HCT116 (cell line): ENCODE measurements around the gene SGMS1. TPM values are rescaled to one million over a fixed set of nuclear protein-coding genes. Genes with fewer than 3 reads are reported as not detected.

Experiments used
- ATAC-seq: fragments of 200-7000 bp; cut with Tn5 transposase; 2 replicates; pipeline ENCODE4 v1.9.1; 2020; ENCODE audit warnings: mild to moderate bottlenecking, moderate library complexity
- BruUV-seq: library from RNA; stranded (reverse); fragments of 400-500 nt; replicated peaks from 2 replicates; lab custom pipeline; 2021; lab: Mats Ljungman, UMichigan
- CTCF ChIA-PET: fragments of 300-600 bp; sonication (Branson Sonifier 250); formaldehyde crosslinking; loops from one replicate; lab custom pipeline; 2021; ENCODE audit warnings: antibody characterized with exemption; lab: Charles Lee
- POLR2A ChIA-PET: fragments of 300-600, 350-600 bp; sonication (Branson Sonifier 250); formaldehyde crosslinking; loops from one replicate; lab custom pipeline; 2021; ENCODE audit warnings: antibody characterized with exemption; lab: Charles Lee
- RAD21 ChIA-PET, 2 experiments: fragments of 300-600 bp; sonication (Branson Sonifier 250); formaldehyde crosslinking; loops; one replicate each; lab custom pipeline; 2023; ENCODE audit warnings: low total read pairs in 2 of 2; ENCODE audit not compliant: uncharacterized antibody in 2 of 2, unreplicated experiment in 2 of 2, low non-redundant PET in 1 of 2; lab: Charles Lee
- DNase-seq: peaks from one replicate; pipeline ENCODE4 v3.0.0-alpha.2; 2010; ENCODE audit warnings: low read depth, low spot score
- H2AFZ ChIP-seq: fragments of 200-600 bp; shearing (Covaris generic), sonication (generic); 2 replicates; pipeline ENCODE4 v1.6.1; 2017; ENCODE audit warnings: low read depth, mixed run types, mixed read lengths, antibody characterized with exemption, low read length; ENCODE audit not compliant: poor library complexity, severe bottlenecking
- H3K27ac ChIP-seq: 2 replicates; pipeline ENCODE4 v1.5.1; 2012; ENCODE audit warnings: low read depth, low read length
- H3K27me3 ChIP-seq: fragments of 200-600 bp; sonication (generic); 2 replicates; pipeline ENCODE4 v1.6.1; 2016; ENCODE audit warnings: mixed run types, low read length, mixed read lengths; ENCODE audit not compliant: insufficient read depth
- H3K36me3 ChIP-seq, 2 experiments: fragments of 200-500 bp in 1 of 2; fragments of 200-600 bp in 1 of 2; sonication (Bioruptor generic) in 1 of 2; sonication (generic) in 1 of 2; 2 replicates each; pipeline versions ENCODE4 v1.5.1 to v1.6.1; 2014 to 2016; ENCODE audit warnings: low read length in 2 of 2, inconsistent platforms in 1 of 2, mixed read lengths in 1 of 2, mixed run types in 1 of 2; ENCODE audit not compliant: insufficient read depth in 2 of 2, control insufficient read depth in 1 of 2
- H3K4me1 ChIP-seq, 2 experiments: fragments of 200-600 bp in 1 of 2; sonication (generic) in 1 of 2; 2 replicates each; pipeline versions ENCODE4 v1.5.1 to v1.6.1; 2012 to 2017; ENCODE audit warnings: low read length in 2 of 2, inconsistent platforms in 1 of 2, mild to moderate bottlenecking in 1 of 2, mixed read lengths in 1 of 2, mixed run types in 1 of 2, moderate library complexity in 1 of 2; ENCODE audit not compliant: insufficient read depth in 2 of 2, control insufficient read depth in 1 of 2
- H3K4me2 ChIP-seq: fragments of 200-600 bp; sonication (generic); 2 replicates; pipeline ENCODE4 v1.6.1; 2017; ENCODE audit warnings: mixed run types, low read length, mixed read lengths
- H3K4me3 ChIP-seq, 2 experiments: fragments of 200-600 bp in 1 of 2; sonication (generic) in 1 of 2; replicated peaks in 1 of 2; 2 replicates each; pipeline ENCODE4 v1.5.1; 2011 to 2016; ENCODE audit warnings: low read length in 2 of 2, control low read depth in 1 of 2, low read depth in 1 of 2, mild to moderate bottlenecking in 1 of 2, mixed read lengths in 1 of 2, mixed run types in 1 of 2
- H3K79me2 ChIP-seq: fragments of 200-600 bp; sonication (generic); 2 replicates; pipeline ENCODE4 v1.6.1; 2017; ENCODE audit warnings: mild to moderate bottlenecking, mixed run types, low read length, moderate library complexity, mixed read lengths; ENCODE audit not compliant: insufficient read depth
- H3K9ac ChIP-seq: fragments of 200-600 bp; sonication (generic); 2 replicates; pipeline ENCODE4 v1.6.1; 2016; ENCODE audit warnings: low read length, mixed read lengths
- H3K9me2 ChIP-seq: fragments of 200-600 bp; sonication (generic), shearing (Covaris generic); 2 replicates; pipeline ENCODE4 v1.6.1; 2017; ENCODE audit warnings: mixed run types, mild to moderate bottlenecking, moderate library complexity; ENCODE audit not compliant: insufficient read depth
- H3K9me3 ChIP-seq, 2 experiments: fragments of 200-500 bp in 1 of 2; fragments of 200-600 bp in 1 of 2; sonication (Bioruptor generic) in 1 of 2; sonication (generic) in 1 of 2; 2 replicates each; pipeline ENCODE4 v1.6.1; 2014 to 2017; ENCODE audit warnings: low read length in 2 of 2, mixed read lengths in 2 of 2, inconsistent platforms in 1 of 2, low read depth in 1 of 2, mild to moderate bottlenecking in 1 of 2, mixed run types in 1 of 2, moderate library complexity in 1 of 2; ENCODE audit not compliant: control insufficient read depth in 1 of 2, insufficient read depth in 1 of 2
- H4K20me1 ChIP-seq: fragments of 200-600 bp; sonication (generic), shearing (Covaris generic); 2 replicates; pipeline ENCODE4 v1.6.1; 2017; ENCODE audit warnings: mixed run types, mild to moderate bottlenecking, moderate library complexity; ENCODE audit not compliant: insufficient read depth
- CEBPB ChIP-seq: IDR thresholded peaks from 2 replicates; pipeline ENCODE4 v1.6.1; 2012; ENCODE audit warnings: low read depth
- EZH2phosphoT487 ChIP-seq: fragments of 200-600 bp; IDR thresholded peaks from 2 replicates; pipeline ENCODE4 v1.6.1; 2018; ENCODE audit warnings: antibody characterized with exemption, borderline replicate concordance
- JUND ChIP-seq: IDR thresholded peaks from 2 replicates; pipeline ENCODE4 v1.6.1; 2012
- REST ChIP-seq: IDR thresholded peaks from 2 replicates; pipeline ENCODE4 v1.6.1; 2012; ENCODE audit warnings: low read depth
- TCF7L2 ChIP-seq: IDR thresholded peaks from 2 replicates; pipeline ENCODE4 v1.7.0; 2011; ENCODE audit warnings: borderline replicate concordance, inconsistent platforms; ENCODE audit not compliant: insufficient read depth, insufficient read length; ENCODE audit errors: extremely low read depth
- ZNF274 ChIP-seq: fragments of 200-500 bp; sonication (Bioruptor generic); IDR thresholded peaks from 2 replicates; pipeline ENCODE4 v1.6.1; 2014; ENCODE audit warnings: mild to moderate bottlenecking, low read depth, low read length, inconsistent platforms
- intact Hi-C: fragments of 100-400 bp; cut with micrococcal nuclease; formaldehyde crosslinking; loops from 2 replicates; pipeline ENCODE4 v1.10.0; 2022
- total RNA-seq: library from RNA; stranded (reverse); gene quantifications from one replicate; pipeline ENCODE4 v1.2.1, GENCODE V29; 2021; ENCODE audit not compliant: unreplicated experiment

Gene SGMS1
- total RNA-seq, 1 experiment from 2014 or later = 29.1 TPM

GRCh38 chr10:50316695-50317648 is 306.8 kb downstream of the SGMS1 start:
- DNase-seq = no peak
- Histone ChIP-seq H3K79me2 (no peaks in the 10 kb centered on the region), H4K20me1 (no peaks in the 10 kb centered on the region), H3K9me2 (no peaks in the 10 kb centered on the region), H3K9ac (no peak overlapping the region), H3K27me3 (no peaks in the 10 kb centered on the region), H3K4me1 (no peaks in the 10 kb centered on the region), H3K36me3 (no peaks in the 10 kb centered on the region), H3K4me3 (no peak overlapping the region), H3K9me3 (no peaks in the 10 kb centered on the region), H3K4me2 (no peak overlapping the region), H2AFZ (no peak overlapping the region), H3K27ac (no peak overlapping the region)
- ChIA-PET RAD21 (no interaction called here), CTCF (interaction anchor here (1.4 kb wide), 1 partner anchor 8 kb away, joined by 3 read pairs; no protein-coding TSS in a partner anchor), POLR2A (no interaction called here)
- BruUV-seq = no TSS peak
- intact Hi-C loops = no loop called here
- ATAC-seq = no peak
- TF ChIP-seq REST (no peak), JUND (no peak), CEBPB (no peak), ZNF274 (no peak), TCF7L2 (no peak), EZH2phosphoT487 (no peak)
